GM12891 (cell line): ENCODE measurements around the gene GRB2.
"Not testable (repeated sequence)": the region's sequence is repeated elsewhere in the genome, so short reads cannot be mapped to it uniquely, and the experiment has no call there.

Source experiments
- DNase-seq: peaks from one replicate; pipeline ENCODE4 v3.0.0; 2011; ENCODE audit warnings: low spot score; ENCODE audit not compliant: insufficient read length
- FAIRE-seq: peaks from 2 replicates; lab custom pipeline; 2011; peaks lifted over from hg19 to GRCh38; lab: Jason Lieb, UNC
- PAX5 ChIP-seq: IDR thresholded peaks from 2 replicates; pipeline ENCODE4 v1.6.1; 2011; ENCODE audit warnings: low read length, moderate library complexity, mild to moderate bottlenecking; ENCODE audit not compliant: insufficient read depth, severe bottlenecking
- POLR2A ChIP-seq: IDR thresholded peaks from 2 replicates; pipeline ENCODE4 v1.6.1; 2011; ENCODE audit warnings: low read depth, low read length, control low read depth
- POLR2AphosphoS5 ChIP-seq: IDR thresholded peaks from 2 replicates; pipeline ENCODE4 v1.6.1; 2011; ENCODE audit warnings: low read depth, low read length, control low read depth
- POU2F2 ChIP-seq: IDR thresholded peaks from 2 replicates; pipeline ENCODE4 v1.6.1; 2011; ENCODE audit warnings: low read depth, mild to moderate bottlenecking, control low read depth, low read length, moderate library complexity
- SPI1 ChIP-seq: IDR thresholded peaks from 2 replicates; pipeline ENCODE4 v1.6.1; 2011; ENCODE audit warnings: low read depth, low read length, control low read depth
- TAF1 ChIP-seq: IDR thresholded peaks from 2 replicates; pipeline ENCODE4 v1.6.1; 2011; ENCODE audit warnings: low read depth, low read length, control low read depth

Gene GRB2

DNA sequence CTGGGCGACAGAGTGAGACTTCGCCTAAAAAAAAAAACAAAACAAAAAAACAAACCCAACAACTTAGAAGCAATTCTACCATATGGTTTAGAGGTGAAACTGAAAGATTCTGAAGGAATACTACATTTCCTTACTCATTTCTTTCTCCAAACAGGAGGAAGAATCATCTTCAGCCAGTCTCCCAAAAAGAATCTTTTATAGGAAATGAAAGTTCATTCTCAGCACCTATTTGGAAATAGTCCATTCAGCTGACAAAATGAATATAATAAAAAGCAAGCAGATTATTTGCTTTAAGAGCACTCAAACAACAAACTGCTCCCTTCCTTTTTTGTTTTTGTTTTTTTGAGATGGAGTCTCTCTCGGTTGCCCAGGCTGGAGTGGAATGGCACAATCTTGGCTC is 17.7 kb downstream of the GRB2 start:
- FAIRE-seq, result no peak
- no peak for DNase-seq
- no peak for TF ChIP-seq SPI1
- TF ChIP-seq TAF1, result no peak
- TF ChIP-seq POLR2AphosphoS5, result no peak
- no peak for TF ChIP-seq PAX5
- no peak for TF ChIP-seq POU2F2
- no peak for TF ChIP-seq POLR2A

GRCh38 chr17:75386430-75386829 is 19.0 kb downstream of the GRB2 start:
- TF ChIP-seq PAX5 (no peak), POLR2AphosphoS5 (no peak), TAF1 (no peak), POU2F2 (no peak), SPI1 (no peak)
- FAIRE-seq (no peak), DNase-seq (no peak)

- DNase-seq (no peak), FAIRE-seq (no peak)
- TF ChIP-seq POLR2AphosphoS5 (no peak), SPI1 (no peak), TAF1 (no peak), PAX5 (no peak), POU2F2 (no peak), POLR2A (no peak)
Measured at GRCh38 chr17:75384751-75385150, 20.7 kb downstream of the GRB2 start.

DNA sequence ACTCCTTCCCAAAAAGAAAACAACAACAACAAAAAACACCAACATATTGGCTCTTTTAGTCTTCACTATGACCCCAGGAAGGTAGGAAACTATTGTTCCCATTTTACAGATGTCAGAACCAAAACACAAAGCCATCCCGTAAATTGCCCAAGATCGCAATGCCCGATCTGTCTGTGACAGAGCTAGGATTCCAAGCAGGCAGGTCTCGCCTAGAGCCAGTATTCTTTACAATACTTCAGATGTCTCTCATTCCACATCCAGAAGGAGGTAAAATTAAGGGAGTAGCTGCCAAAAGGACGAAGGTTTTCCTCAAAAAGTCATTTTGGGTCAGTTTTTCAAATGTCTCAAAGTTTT is 21.7 kb downstream of the GRB2 start:
- FAIRE-seq (no peak), DNase-seq (no peak)
- TF ChIP-seq SPI1, result no peak
- no peak for TF ChIP-seq POLR2A
- no peak for TF ChIP-seq PAX5
- no peak for TF ChIP-seq POU2F2
- TF ChIP-seq POLR2AphosphoS5, result no peak
- TF ChIP-seq TAF1, result no peak

GRCh38 chr17:75380750-75381149 is 24.7 kb downstream of the GRB2 start:
- DNase-seq (no peak), FAIRE-seq (no peak)
- no peak for TF ChIP-seq POLR2A
- TF ChIP-seq POLR2AphosphoS5, result no peak
- TF ChIP-seq TAF1, result no peak
- no peak for TF ChIP-seq PAX5
- no peak for TF ChIP-seq SPI1
- no peak for TF ChIP-seq POU2F2

DNA sequence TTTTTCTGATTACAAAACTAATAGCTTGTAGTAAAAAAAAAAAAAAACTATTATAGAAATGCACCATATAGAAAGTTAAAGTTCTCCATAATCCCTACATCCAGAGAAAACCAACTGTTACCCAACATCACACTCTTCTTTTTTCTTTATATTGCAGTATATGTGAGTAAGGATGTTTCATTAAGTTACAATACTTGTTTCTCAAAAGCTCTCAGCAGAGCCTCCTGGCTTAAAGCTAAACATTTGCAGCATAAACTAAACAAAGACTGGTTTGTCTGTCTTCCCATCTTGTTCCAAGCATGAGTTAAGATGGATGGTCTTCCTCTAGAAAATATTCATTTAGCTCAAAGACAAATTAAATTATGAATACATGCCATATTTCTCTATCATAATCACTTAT is 25.2 kb downstream of the GRB2 start:
- DNase-seq (no peak), FAIRE-seq (no peak)
- TF ChIP-seq TAF1, result no peak
- TF ChIP-seq SPI1, result no peak
- TF ChIP-seq PAX5, result no peak
- TF ChIP-seq POLR2A, result no peak
- TF ChIP-seq POLR2AphosphoS5, result no peak
- no peak for TF ChIP-seq POU2F2

DNA sequence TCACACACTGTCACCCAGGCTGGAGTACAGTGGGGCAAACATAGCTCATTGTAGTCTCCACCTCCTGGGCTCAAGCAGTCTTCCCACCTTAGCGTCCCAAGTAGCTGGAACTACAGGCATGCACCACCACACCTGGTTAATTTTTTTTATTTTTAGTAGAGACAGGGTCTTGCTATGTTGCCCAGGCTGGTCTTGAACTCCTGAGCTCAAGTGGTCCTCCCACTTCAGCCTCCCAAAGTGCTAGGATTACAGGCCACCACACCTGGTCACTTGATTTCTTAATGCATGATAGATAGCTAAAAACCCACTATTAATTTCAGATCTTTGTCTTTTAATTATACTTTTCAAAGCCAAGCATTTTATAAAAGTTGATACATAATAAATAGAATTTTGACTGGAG is 26.1 kb downstream of the GRB2 start:
- not testable (repeated sequence) for FAIRE-seq, DNase-seq

DNA sequence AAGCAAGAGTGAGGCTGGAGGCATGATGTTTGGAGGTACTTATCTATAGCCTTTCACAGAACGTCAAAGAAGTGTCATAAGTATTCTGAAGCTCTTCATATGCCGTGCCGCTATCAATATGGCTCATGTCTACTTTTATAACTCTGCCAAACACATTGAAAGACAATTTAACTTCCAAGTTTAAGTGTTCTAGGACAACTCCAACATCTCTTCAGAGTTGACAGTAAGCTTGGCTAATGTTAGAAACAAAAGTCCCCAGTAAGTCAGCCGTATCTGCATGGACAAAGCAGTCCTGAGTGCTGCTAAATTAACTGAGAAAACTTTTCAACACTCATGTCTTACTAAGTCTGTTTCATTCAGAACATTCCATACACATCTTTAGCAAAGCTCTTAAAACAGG is 32.2 kb downstream of the GRB2 start:
- TF ChIP-seq POU2F2 (no peak), TAF1 (no peak), PAX5 (no peak), POLR2A (no peak), POLR2AphosphoS5 (no peak), SPI1 (no peak)
- FAIRE-seq (no peak), DNase-seq (no peak)

- DNase-seq (no peak), FAIRE-seq (no peak)
- TF ChIP-seq POU2F2, result 0 out of 2 replicates have a peak, but pooled peaks have one; percentile 21
- TF ChIP-seq SPI1, result no peak
- 0 out of 2 replicates have a peak, but pooled peaks have one; percentile 16 for TF ChIP-seq POLR2A
- TF ChIP-seq PAX5, result no peak
Measured at GRCh38 chr17:75371981-75372380, 33.5 kb downstream of the GRB2 start.

DNA sequence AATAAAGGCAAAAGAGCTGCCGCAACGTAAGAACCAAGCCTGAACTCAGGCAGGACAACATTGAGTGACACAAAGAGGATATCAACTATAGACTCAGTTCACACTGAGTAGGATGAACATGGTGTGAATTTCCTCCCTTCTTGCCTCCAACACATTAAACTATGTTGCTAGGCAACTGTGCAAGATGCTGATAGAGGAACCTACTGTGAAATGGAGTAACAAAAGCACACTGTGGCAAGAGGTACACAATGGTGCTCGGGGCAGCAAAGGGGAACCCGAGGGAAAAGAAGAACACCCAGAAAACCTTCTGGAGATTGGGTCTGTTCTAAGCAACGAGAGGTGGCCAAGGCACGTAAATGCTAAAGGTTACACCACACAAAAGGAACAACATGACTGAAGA is 34.1 kb downstream of the GRB2 start:
- FAIRE-seq (peak; percentile 78), DNase-seq (no peak)
- TF ChIP-seq POLR2A (no peak), POU2F2 (no peak), SPI1 (no peak), POLR2AphosphoS5 (no peak), TAF1 (no peak), PAX5 (no peak)

DNA sequence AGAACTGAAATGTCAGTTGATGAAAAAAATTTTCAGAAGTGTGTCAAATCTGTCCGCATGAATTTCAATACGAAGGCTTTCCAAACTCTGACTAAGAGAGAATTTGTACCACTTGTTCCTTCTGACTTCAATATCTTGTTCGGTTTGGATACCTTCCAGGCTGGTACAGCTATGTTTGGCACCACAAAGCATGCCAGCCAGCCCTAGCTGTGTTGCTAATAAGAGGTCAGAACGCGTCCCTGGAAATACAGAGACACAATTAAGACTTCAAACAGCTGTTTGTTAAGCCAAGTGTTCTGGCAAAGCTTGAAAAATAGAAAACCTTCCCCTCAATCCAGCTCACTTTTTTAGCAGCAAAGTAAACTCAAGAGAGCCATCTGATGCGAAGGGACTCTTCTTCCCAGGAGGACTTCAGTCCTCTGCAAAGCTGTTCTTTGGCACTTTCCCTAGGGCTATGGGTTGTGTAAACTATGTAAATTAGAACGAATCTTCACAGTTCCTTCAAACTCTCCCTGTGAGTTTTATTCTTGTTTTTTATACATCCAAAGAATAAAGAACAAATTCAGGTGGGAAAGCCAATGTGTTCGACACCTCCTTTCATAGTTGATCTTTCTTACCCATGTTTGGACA is 35.1 kb downstream of the GRB2 start:
- no peak for DNase-seq
- TF ChIP-seq POLR2A (no peak), SPI1 (no peak), POU2F2 (no peak), TAF1 (no peak), POLR2AphosphoS5 (no peak), PAX5 (no peak)
- no peak for FAIRE-seq

GRCh38 chr17:75367838-75368789 is 37.4 kb downstream of the GRB2 start:
- not testable (repeated sequence) for DNase-seq, FAIRE-seq
